ENCODE measurements around the gene CDH23.
"Not testable (repeated sequence)": the region's sequence is repeated elsewhere in the genome, so short reads cannot be mapped to it uniquely, and the experiment has no call there.

CDH23 gene

DNA sequence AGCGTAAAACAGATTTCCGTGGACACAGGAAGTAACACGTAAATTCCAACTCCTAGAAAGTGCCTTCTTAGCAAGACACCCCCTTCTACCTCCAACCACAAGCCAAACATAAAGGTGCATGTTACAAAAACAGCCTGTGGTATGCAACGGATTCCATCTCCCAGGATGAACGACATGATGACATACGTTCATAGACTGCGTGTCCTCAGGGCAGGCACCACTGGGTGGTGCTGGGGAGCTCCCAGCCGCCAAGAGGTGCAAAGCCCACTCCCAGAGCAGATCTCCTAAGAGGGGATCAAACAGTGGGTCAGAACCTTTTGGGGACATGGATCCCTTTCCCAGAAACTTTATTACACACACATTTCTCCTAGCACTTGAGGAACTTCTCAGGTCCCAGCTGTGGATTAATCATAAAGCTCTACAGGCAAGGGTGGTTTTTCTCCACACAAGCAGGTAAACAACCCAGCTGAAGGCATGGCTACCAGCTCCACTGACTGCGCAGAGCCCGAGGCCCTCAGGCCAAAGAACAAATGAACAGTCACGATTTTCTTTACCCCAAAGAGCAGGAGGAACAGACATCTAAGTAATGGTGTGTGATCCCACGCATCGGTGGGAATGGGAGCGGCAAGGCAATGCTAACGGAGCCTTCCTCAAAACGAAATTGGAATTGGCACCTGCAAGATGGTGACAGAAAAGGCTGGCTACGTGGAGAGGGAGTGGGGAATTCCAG is 440.5 kb downstream of the CDH23 start:
- DNase-seq (ENCODE audit: low spot score), result no peak

GRCh38 chr10:71838264-71839211 is 441.8 kb downstream of the CDH23 start:
- DNase-seq (ENCODE audit: low spot score), result no peak

GRCh38 chr10:71840177-71840957 is 443.6 kb downstream of the CDH23 start:
- no peak for DNase-seq (ENCODE audit: low spot score)

DNA sequence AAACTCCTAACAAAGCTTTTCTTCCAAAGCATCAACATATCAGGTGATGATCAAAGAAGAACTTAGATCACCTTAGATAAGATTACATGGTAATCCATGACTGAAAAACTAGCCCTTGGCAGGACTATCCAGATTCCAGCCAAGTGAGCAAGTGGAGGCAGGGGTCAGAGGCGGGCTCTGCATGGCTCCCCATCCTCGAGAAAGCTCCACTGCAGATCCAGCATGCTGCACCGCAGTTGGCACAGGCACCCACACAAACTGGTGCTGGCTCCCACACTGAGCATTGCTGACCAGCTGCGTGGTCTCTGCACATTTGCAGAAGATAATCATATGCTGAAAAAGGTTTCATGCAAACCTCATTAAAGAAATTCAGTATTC is 444.2 kb downstream of the CDH23 start:
- DNase-seq (ENCODE audit: low spot score), result no peak

- no peak for DNase-seq (ENCODE audit: low spot score)
These were observed 445.7 kb downstream of the CDH23 start for GRCh38 chr10:71842422-71842821.

DNA sequence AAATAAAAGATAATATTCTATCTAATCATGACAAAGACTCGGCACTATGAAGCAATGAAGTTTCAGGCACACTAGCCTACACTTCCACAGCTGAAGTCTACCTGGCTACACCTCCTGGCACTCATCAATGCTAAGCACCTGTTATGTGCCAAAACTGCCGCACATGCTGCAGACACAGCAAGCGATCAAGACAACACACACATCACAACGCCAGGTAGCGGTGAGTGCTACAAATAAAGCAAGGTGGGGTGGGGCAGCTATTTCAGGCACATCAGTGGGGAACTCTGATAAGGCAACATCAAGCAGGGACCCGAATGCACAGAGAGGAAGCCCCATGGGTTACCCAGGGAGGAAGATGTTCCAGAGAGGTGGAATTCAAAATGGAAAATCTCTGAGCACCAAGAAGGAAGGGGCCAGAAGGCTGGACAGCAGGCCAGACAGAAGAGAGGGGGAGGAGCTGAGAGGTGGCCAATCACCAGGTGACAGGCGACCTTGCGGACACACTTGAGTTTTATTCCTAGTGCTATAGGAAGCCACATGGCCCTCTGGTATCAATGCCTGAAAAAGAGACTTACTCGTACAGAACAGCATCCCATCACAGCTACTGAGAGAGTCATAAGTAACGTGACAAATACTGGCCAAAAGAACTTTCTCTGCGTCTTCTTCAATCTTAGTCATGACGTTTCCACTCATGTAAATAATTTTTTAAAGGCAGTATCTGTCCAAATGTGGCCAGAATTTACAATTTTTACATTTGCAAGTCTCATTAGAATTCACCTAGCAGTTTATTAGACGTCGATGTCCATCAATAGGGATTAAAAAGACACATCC is 446.4 kb downstream of the CDH23 start:
- DNase-seq (ENCODE audit: low spot score), result no peak

- no peak for DNase-seq (ENCODE audit: low spot score)
These were observed 447.4 kb downstream of the CDH23 start for GRCh38 chr10:71844084-71844483.

DNA sequence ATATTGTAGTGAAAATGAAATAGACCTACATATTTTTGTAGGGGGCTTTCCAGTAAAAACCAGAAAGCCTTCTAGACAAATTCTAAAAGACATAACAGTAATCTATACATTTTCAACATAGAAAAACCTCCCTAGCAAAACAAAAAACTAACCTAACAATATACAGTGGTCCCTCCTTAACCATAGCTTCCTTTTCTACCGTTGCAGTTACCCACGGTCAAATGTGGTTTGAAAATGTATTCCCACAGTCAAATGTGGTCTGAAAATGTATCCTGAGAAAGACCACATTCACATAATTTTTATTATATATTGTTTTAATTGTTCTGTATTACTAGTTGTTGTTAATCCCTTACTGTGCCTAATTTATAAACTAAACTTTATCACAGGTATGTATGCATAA is 448.0 kb downstream of the CDH23 start:
- DNase-seq (ENCODE audit: low spot score), result no peak

- DNase-seq (ENCODE audit: low spot score), result no peak
These were observed 449.0 kb downstream of the CDH23 start for GRCh38 chr10:71845410-71846405.

DNA sequence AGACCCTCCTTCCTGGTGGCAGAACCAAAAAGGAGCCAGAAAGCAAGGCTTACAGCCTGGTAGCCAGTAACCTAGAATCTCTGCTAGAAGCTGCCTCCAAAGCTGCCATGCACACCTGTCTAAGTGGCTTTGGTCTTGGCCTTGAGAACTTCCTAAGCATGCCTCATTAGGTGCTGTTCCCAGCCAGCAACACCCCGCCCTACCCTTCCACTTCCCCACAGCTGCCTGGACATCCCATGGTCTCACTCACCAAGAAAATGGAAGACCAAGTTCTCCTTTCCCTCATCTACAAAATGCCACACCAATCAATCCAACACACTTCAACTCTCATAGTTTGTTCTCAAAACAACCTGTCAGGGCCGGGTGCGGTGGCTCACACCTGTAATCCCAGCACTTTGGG is 450.1 kb downstream of the CDH23 start:
- DNase-seq (ENCODE audit: low spot score), result no peak

DNA sequence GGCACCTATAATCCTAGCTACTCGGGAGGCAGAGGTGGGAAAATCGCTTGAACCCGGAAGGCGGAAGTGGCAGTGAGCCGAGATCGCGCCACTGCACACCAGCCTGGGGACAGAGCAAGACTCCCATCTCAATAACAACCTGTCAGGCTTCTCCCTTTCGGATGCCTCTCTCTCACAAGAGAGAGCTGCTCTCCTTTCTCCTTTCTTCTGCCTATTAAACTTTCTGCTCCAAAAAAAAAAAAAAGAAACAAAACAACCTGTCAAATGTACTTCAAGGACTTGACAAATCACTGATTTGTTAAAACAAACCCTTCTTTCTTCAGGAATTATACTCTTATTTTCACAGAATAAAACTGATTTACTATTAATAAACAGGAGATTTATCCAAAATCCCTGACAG is 450.7 kb downstream of the CDH23 start:
- DNase-seq (ENCODE audit: low spot score), result no peak

GRCh38 chr10:71848325-71849275 is 451.9 kb downstream of the CDH23 start:
- DNase-seq (ENCODE audit: low spot score), result no peak

DNA sequence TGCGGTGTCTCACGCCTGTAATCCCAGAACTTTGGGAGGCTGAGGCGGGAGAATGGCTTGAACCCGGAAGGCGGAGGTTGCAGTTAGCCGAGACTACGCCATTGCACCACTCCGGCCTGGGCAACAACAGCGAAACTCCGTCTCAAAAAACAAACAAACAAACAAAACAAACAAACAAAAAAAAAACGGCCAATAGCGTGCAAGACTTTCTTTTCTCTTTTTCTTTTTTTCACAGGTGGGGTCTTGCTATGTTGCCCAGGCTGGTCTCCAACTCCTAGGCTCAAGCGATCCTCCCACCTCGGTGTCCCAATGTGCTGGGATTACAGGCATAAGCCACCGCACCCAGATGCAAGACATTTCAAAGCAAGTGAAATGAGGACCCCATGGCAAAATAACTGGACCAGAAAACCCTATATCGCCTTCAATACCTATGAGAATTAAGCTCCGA is 452.8 kb downstream of the CDH23 start:
- no peak for DNase-seq (ENCODE audit: low spot score)

DNA sequence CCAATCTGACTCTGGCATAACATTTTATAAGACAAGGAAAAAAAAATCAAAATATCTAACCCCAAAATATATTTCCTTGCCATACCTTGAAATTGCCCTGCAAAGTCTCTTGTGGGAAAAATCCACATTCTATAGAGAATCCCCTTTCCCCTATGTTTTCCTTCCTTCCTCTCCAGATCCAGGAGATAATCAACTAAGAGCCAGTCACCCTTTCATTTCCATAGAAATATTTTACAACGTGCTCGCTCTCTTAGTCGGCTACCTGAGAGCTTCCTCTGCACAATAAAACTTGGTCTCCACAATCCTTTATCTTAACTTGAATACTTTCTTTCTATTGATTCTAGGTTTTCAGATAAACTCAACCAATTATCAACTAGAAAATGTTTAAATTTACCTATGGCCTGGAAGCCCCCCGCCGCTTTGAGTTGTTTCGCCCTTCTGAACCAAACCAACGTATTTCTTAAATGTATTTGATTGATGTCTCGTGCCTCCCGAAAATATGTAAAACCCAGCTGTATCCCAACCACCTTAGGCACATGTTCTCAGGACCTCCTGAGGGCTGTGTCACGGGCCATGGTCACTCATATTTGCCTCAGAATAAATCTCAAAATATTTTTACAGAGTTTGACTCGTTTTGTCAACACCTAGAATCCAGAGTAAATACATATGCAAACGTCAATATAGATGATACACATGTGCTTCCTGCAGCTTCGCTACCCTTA is 453.5 kb downstream of the CDH23 start:
- DNase-seq (ENCODE audit: low spot score), result no peak

GRCh38 chr10:71850743-71851464 is 454.2 kb downstream of the CDH23 start, which contains the start of gene PSAP:
Gene PSAP, minus strand, starts transcription at chr10:71851251. Its CDS starts 30 bp downstream, at chr10:71851221.
- peak; percentile 99 for DNase-seq (ENCODE audit: low spot score)

DNA sequence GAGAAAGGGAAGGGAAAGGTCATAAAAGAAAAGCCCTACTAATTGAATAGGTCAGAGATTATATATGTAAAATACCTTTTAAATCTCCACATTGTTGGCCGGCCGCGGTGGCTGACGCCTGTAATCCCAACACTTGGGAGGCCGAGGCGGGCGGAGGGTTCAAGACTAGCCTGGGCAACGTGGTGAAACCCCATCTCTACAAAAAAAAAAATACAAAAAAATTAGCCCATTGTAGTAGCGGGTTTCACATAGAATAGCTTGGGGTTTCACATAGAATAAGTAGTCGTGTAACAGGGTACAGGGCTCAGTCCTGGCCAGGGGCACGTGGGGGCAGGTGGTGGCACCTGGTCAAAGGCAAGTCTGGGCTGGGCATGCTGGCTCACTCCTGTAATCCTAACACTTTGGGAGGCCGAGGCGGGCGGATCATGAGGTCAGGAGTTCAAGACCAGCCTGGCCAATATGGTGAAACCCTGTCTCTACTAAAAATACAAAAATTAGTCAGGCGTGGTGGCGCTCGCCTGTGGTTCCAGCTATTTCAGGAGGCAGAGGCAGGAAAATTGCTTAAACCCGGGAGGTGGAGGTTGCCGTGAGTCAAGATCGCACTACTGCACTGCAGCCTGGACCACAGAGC is 454.9 kb downstream of the CDH23 start:
- not testable (repeated sequence) for DNase-seq (ENCODE audit: low spot score)

DNA sequence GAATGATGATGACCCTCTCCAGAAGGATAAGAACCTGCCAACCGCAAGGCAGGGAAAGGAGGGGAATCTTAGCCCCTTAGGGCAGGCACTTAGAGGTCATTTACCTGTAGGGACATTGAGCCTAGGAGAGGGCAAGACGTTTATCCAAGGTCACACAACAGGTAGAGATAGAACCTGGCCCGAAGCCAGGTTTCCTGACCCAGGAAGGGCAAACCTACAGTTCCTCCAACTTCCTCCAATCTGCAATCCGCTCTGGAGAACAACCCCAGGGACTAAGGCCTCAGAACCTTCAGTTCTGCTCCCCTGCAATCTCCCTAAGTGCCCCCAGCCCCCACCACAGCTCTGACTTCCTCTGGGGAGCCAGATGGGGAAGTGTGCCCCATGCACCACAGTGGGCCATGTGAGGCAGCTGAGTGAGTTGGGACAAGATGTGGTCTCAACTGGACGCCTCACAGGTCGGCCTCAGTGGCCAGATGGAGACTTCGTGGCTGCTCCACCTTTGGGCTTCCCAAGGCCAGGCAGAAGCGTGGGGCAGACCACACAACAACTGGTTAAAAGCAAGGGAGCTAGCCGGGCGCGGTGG is 455.7 kb downstream of the CDH23 start:
- no peak for DNase-seq (ENCODE audit: low spot score)

Data from activated CD4-positive, alpha-beta T cell treated with anti-CD3 and anti-CD28 coated beads, Interleukin-2, Interleukin-4, amounts not matched to agents 100 ng/mL and 50 ng/mL, durations not matched to agents 16 hours and 8 hours (primary cell).